Measurements from ENCODE around the gene CHIC2. TPM values are rescaled to one million over a fixed set of nuclear protein-coding genes. Genes with fewer than 3 reads are reported as not detected.
A peak's percentile ranks its signal among the peaks of the same experiment; 100 is the strongest.

CHIC2 gene
- total RNA-seq, 1 experiment from 2014 or later: 52.3 TPM

GRCh38 chr4:54063229-54063628, 1.2 kb downstream of the CHIC2 start:
- Histone ChIP-seq H2AFZ (ENCODE audit: low read length) (peak overlapping the region; percentile 78), H4K20me1 (ENCODE audit: low read length) (peaks cover 32% of the 10 kb centered on the region), H3K4me2 (ENCODE audit: low read length) (peak overlapping the region; percentile 89), H3K9me2 (replicated peaks; ENCODE audit: low read length) (no peaks in the 10 kb centered on the region), H3K9ac (ENCODE audit: low read length) (peak overlapping the region; percentile 90), H3K27ac (ENCODE audit: low read length) (peak overlapping the region; percentile 43), H3K36me3 (ENCODE audit: low read depth, low read length) (no peaks in the 10 kb centered on the region), H3F3A (ENCODE audit: low read length, unreplicated experiment) (no peaks in the 10 kb centered on the region), H3K27me3 (ENCODE audit: low read length) (no peaks in the 10 kb centered on the region), H3K4me1 (ENCODE audit: insufficient read depth, low read length) (peaks cover 64% of the 10 kb centered on the region), H3K4me3 (ENCODE audit: low read length) (peak overlapping the region; percentile 82), H3K79me2 (ENCODE audit: low read length) (peaks cover 61% of the 10 kb centered on the region), H3K9me3 (ENCODE audit: low read length) (no peaks in the 10 kb centered on the region)
- ChIA-PET POLR2A (ENCODE audit: unreplicated experiment) (no interaction called here), CTCF (no interaction called here)
- BruUV-seq (replicated peaks): no TSS peak
- intact Hi-C loops (cut with micrococcal nuclease): loop anchor here (1.0 to 10.0 kb wide), 8 partner anchors 19 to 868 kb away; partner anchors contain the start of gene SCFD2
- DNase-seq (peak; percentile 70), ATAC-seq (peak; percentile 12)
- no peak for TF ChIP-seq CTCF (conservative IDR thresholded peaks at IDR 0.05; ENCODE audit: low read depth, low read length)
- TF ChIP-seq EZH2 (IDR thresholded peaks at IDR 0.05; ENCODE audit: low read length, unreplicated experiment): no peak
- TF ChIP-seq EZH2phosphoT487 (IDR thresholded peaks at IDR 0.05; ENCODE audit: borderline replicate concordance, low read length): no peak

- ATAC-seq: no peak
- H3K79me2 ChIP-seq (ENCODE audit: low read length): peaks cover 69% of the 10 kb centered on the region
- TF ChIP-seq EZH2phosphoT487 (IDR thresholded peaks at IDR 0.05; ENCODE audit: borderline replicate concordance, low read length) (no peak), EZH2 (IDR thresholded peaks at IDR 0.05; ENCODE audit: low read length, unreplicated experiment) (no peak), CTCF (conservative IDR thresholded peaks at IDR 0.05; ENCODE audit: low read depth, low read length) (no peak)
- H2AFZ ChIP-seq (ENCODE audit: low read length): no peak overlapping the region
- peak overlapping the region; percentile 82 for H3K4me3 ChIP-seq (ENCODE audit: low read length)
- H3K4me1 ChIP-seq (ENCODE audit: insufficient read depth, low read length): peaks cover 57% of the 10 kb centered on the region
- DNase-seq: no peak
- BruUV-seq (replicated peaks): no TSS peak
- no peaks in the 10 kb centered on the region for H3K9me2 ChIP-seq (replicated peaks; ENCODE audit: low read length)
- H4K20me1 ChIP-seq (ENCODE audit: low read length): peaks cover 39% of the 10 kb centered on the region
- intact Hi-C loops (cut with micrococcal nuclease): loop anchor here (5.0 to 10.0 kb wide), 5 partner anchors 55 to 868 kb away; partner anchors contain the start of gene SCFD2
- CTCF ChIA-PET: no interaction called here
- H3K9me3 ChIP-seq (ENCODE audit: low read length): no peaks in the 10 kb centered on the region
- H3K9ac ChIP-seq (ENCODE audit: low read length): peak overlapping the region; percentile 90; the same call in 1 of the 2 replicates
- no peaks in the 10 kb centered on the region for H3K27me3 ChIP-seq (ENCODE audit: low read length)
- H3F3A ChIP-seq (ENCODE audit: low read length, unreplicated experiment): no peaks in the 10 kb centered on the region
- no peaks in the 10 kb centered on the region for H3K36me3 ChIP-seq (ENCODE audit: low read depth, low read length)
- no peak overlapping the region for H3K27ac ChIP-seq (ENCODE audit: low read length)
- POLR2A ChIA-PET (ENCODE audit: unreplicated experiment): no interaction called here
- H3K4me2 ChIP-seq (ENCODE audit: low read length): peak overlapping the region; percentile 89
Observed at GRCh38 chr4:54062392-54062791, 2.0 kb downstream of the CHIC2 start.

GRCh38 chr4:54061873-54062272, 2.5 kb downstream of the CHIC2 start:
- ChIA-PET CTCF (no interaction called here), POLR2A (ENCODE audit: unreplicated experiment) (no interaction called here)
- Histone ChIP-seq H3K4me2 (ENCODE audit: low read length) (peak overlapping the region; percentile 89), H3K4me3 (ENCODE audit: low read length) (peak overlapping the region; percentile 43), H3K27me3 (ENCODE audit: low read length) (no peaks in the 10 kb centered on the region), H3F3A (ENCODE audit: low read length, unreplicated experiment) (no peaks in the 10 kb centered on the region), H3K9me2 (replicated peaks; ENCODE audit: low read length) (no peaks in the 10 kb centered on the region), H2AFZ (ENCODE audit: low read length) (no peak overlapping the region), H3K27ac (ENCODE audit: low read length) (no peak overlapping the region), H4K20me1 (ENCODE audit: low read length) (peaks cover 44% of the 10 kb centered on the region), H3K9ac (ENCODE audit: low read length) (no peak overlapping the region), H3K79me2 (ENCODE audit: low read length) (peaks cover 74% of the 10 kb centered on the region), H3K36me3 (ENCODE audit: low read depth, low read length) (no peaks in the 10 kb centered on the region), H3K4me1 (ENCODE audit: insufficient read depth, low read length) (peaks cover 53% of the 10 kb centered on the region), H3K9me3 (ENCODE audit: low read length) (no peaks in the 10 kb centered on the region)
- no TSS peak for BruUV-seq (replicated peaks)
- DNase-seq (no peak), ATAC-seq (no peak)
- intact Hi-C loops (cut with micrococcal nuclease): loop anchor here (5.0 to 10.0 kb wide), 5 partner anchors 55 to 867 kb away; partner anchors contain the start of gene SCFD2
- no peak for TF ChIP-seq EZH2phosphoT487 (IDR thresholded peaks at IDR 0.05; ENCODE audit: borderline replicate concordance, low read length)

All from PC-3 (cell line).